Suprapubic skin (tissue), 3 donors: ENCODE results near the gene ZNF446.

Source experiments
- POLR2A ChIP-seq, 2 donors: fragments of 450-650 bp; IDR thresholded peaks; one replicate each; pipeline ENCODE4 v1.6.1; 2017; ENCODE audit warnings: antibody characterized with exemption in 2 of 2, mild to moderate bottlenecking in 2 of 2, moderate library complexity in 2 of 2
- TF ChIP-seq, protein P1 (sequence below), 2 donors: fragments of 200-600 bp in 1 of 2; fragments of 450-650 bp in 1 of 2; sonication (generic) in 1 of 2; IDR thresholded peaks; one replicate each; pipeline ENCODE4 v1.5.1; 2016 to 2019; ENCODE audit warnings: antibody characterized with exemption in 2 of 2, mild to moderate bottlenecking in 1 of 2, moderate library complexity in 1 of 2

DNA sequence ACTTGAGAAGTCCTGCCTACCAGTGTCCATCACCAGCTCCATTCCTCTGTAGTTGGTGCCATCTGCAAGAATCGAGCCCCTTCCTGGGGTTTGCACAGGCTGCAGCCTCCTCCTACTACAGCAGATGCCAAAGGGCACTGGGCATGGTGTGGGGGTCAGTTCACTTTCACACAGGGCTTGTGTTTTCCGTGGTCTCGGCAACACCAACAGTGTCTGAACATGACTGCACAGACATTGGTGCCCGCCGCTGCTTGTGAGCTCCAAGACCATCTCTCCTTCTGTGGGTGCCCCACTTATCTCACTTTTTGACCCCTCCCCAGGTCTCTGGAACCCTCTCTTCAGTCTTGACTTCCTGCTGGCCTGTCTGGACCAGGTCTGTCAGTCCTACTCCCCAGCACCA, 15.2 kb downstream of the ZNF446 start:
- no peak for TF ChIP-seq POLR2A (IDR thresholded peaks at IDR 0.05)
- TF ChIP-seq, protein P1, sequence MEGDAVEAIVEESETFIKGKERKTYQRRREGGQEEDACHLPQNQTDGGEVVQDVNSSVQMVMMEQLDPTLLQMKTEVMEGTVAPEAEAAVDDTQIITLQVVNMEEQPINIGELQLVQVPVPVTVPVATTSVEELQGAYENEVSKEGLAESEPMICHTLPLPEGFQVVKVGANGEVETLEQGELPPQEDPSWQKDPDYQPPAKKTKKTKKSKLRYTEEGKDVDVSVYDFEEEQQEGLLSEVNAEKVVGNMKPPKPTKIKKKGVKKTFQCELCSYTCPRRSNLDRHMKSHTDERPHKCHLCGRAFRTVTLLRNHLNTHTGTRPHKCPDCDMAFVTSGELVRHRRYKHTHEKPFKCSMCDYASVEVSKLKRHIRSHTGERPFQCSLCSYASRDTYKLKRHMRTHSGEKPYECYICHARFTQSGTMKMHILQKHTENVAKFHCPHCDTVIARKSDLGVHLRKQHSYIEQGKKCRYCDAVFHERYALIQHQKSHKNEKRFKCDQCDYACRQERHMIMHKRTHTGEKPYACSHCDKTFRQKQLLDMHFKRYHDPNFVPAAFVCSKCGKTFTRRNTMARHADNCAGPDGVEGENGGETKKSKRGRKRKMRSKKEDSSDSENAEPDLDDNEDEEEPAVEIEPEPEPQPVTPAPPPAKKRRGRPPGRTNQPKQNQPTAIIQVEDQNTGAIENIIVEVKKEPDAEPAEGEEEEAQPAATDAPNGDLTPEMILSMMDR (IDR thresholded peaks at IDR 0.05), result no peak
